ENCODE data around the gene IL3. TPM values are rescaled to one million over a fixed set of nuclear protein-coding genes. Genes with fewer than 3 reads are reported as not detected.

The IL3 gene
- total and polyA plus RNA-seq, 2 donors (not counting 1 experiment from before 2014, with no cell fraction given) = not detected

DNA sequence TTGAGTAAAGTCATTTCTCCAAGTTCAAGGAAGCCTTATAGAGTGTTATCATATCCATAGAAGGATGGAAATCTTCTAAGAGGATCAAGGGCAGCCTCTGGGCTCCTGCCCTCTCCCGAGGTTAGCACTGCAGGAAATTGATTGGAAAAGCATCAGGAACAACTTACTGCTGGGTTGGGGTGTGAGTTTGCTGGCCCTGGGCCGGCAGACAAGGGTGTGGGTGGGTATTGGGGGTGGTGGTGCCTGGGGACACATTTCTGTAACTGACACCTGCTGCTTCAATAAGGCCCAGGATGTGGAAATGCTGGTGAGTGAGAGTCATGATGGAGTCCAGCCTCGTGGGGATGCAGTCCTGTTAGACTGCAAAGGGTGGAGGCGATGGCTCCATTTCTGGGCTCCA is 18.6 kb downstream of the IL3 start:
- H2AFZ ChIP-seq (ENCODE audit: insufficient read depth, low read depth, low read length, poor library complexity, severe bottlenecking) = no peak overlapping the region
- no peaks in the 10 kb centered on the region for H3K4me1 ChIP-seq (ENCODE audit: control insufficient read depth in 2 of 2, insufficient read depth in 2 of 2, low read length in 2 of 2)
- ChIA-PET CTCF (no interaction called here), POLR2A (no interaction called here)
- no peak overlapping the region for H3K9ac ChIP-seq (ENCODE audit: low read length)
- H3K9me3 ChIP-seq (ENCODE audit: control extremely low read depth in 1 of 3, control insufficient read depth in 2 of 3, insufficient read depth in 1 of 3, low read length in 2 of 3) = no peaks in the 10 kb centered on the region
- no peaks in the 10 kb centered on the region for H3K4me1 Mint-ChIP-seq
- ATAC-seq (ENCODE audit: low read depth) (no peak), DNase-seq (no peak)
- no peaks in the 10 kb centered on the region for H3K27me3 Mint-ChIP-seq
- H3K79me2 ChIP-seq (ENCODE audit: control insufficient read depth, insufficient read depth, low read length) = no peaks in the 10 kb centered on the region
- H3K27ac ChIP-seq (ENCODE audit: low read length in 2 of 2) = no peak overlapping the region
- H3K27me3 ChIP-seq (replicated peaks in 1 of 4; ENCODE audit: control extremely low read depth in 1 of 4, control insufficient read depth in 3 of 4, insufficient read depth in 4 of 4, low read length in 3 of 4) = no peaks in the 10 kb centered on the region
- H3K4me3 ChIP-seq (ENCODE audit: control extremely low read depth in 1 of 5, extremely low read depth in 1 of 5, insufficient read depth in 1 of 5, low read depth in 2 of 5, low read length in 4 of 5) = no peak overlapping the region
- no peaks in the 10 kb centered on the region for H3K36me3 ChIP-seq (replicated peaks in 1 of 2; ENCODE audit: control extremely low read depth in 1 of 2, control insufficient read depth in 1 of 2, extremely low read depth in 1 of 2, insufficient read depth in 2 of 2, low read length in 1 of 2)
- intact Hi-C loops (cut with micrococcal nuclease) = no loop called here
- H3K4me3 Mint-ChIP-seq = no peak overlapping the region
- TF ChIP-seq CTCF (IDR thresholded peaks at IDR 0.05) (no peak), EZH2 (IDR thresholded peaks at IDR 0.05; ENCODE audit: borderline replicate concordance, insufficient read depth, low read depth, low read length, poor library complexity, severe bottlenecking) (no peak)
- no peaks in the 10 kb centered on the region for H3K9me3 Mint-ChIP-seq (ENCODE audit: insufficient read depth)
- no peak overlapping the region for H3K27ac Mint-ChIP-seq
- H4K20me1 ChIP-seq (ENCODE audit: control insufficient read depth, insufficient read depth, low read length, poor library complexity, severe bottlenecking) = no peaks in the 10 kb centered on the region
- WGBS (ENCODE audit: insufficient coverage) = 84% methylated on average over 4 of the region's 4 CpGs
- H3K4me2 ChIP-seq (replicated peaks; ENCODE audit: low read depth, low read length, poor library complexity, severe bottlenecking) = no peak overlapping the region

DNA sequence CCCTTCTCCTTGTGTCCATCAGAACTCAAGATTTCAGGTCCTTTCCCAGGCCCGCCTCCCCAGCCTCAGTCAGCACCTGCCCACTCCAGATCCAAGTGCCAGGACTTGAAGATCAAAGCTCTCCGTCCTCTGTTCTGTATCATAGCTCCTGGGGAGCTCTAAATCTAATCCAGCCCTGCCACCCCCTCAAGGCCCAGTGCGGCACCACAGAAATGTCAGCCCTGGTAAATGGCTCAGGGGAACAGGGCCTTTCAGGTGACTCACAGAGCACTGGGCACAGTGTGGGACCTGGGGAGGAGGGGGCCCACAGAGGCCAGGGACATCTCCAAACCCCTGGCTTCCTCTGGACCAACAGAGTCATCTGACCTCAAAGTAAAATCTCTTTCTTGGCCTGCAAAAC is 19.2 kb downstream of the IL3 start:
- Histone ChIP-seq H3K9ac (ENCODE audit: low read length) (no peak overlapping the region), H3K4me3 (ENCODE audit: control extremely low read depth in 1 of 5, extremely low read depth in 1 of 5, insufficient read depth in 1 of 5, low read depth in 2 of 5, low read length in 4 of 5) (no peak overlapping the region), H3K27ac (ENCODE audit: low read length in 2 of 2) (no peak overlapping the region), H3K79me2 (ENCODE audit: control insufficient read depth, insufficient read depth, low read length) (no peaks in the 10 kb centered on the region), H3K36me3 (replicated peaks in 1 of 2; ENCODE audit: control extremely low read depth in 1 of 2, control insufficient read depth in 1 of 2, extremely low read depth in 1 of 2, insufficient read depth in 2 of 2, low read length in 1 of 2) (no peaks in the 10 kb centered on the region), H3K4me1 (ENCODE audit: control insufficient read depth in 2 of 2, insufficient read depth in 2 of 2, low read length in 2 of 2) (no peaks in the 10 kb centered on the region), H4K20me1 (ENCODE audit: control insufficient read depth, insufficient read depth, low read length, poor library complexity, severe bottlenecking) (no peaks in the 10 kb centered on the region), H3K9me3 (ENCODE audit: control extremely low read depth in 1 of 3, control insufficient read depth in 2 of 3, insufficient read depth in 1 of 3, low read length in 2 of 3) (no peaks in the 10 kb centered on the region), H2AFZ (ENCODE audit: insufficient read depth, low read depth, low read length, poor library complexity, severe bottlenecking) (no peak overlapping the region), H3K27me3 (replicated peaks in 1 of 4; ENCODE audit: control extremely low read depth in 1 of 4, control insufficient read depth in 3 of 4, insufficient read depth in 4 of 4, low read length in 3 of 4) (no peaks in the 10 kb centered on the region), H3K4me2 (replicated peaks; ENCODE audit: low read depth, low read length, poor library complexity, severe bottlenecking) (no peak overlapping the region)
- WGBS (ENCODE audit: insufficient coverage) = 85% methylated on average over 3 of the region's 3 CpGs
- DNase-seq (no peak), ATAC-seq (ENCODE audit: low read depth) (no peak)
- no peaks in the 10 kb centered on the region for H3K9me3 Mint-ChIP-seq (ENCODE audit: insufficient read depth)
- no peak overlapping the region for H3K4me3 Mint-ChIP-seq
- H3K27me3 Mint-ChIP-seq = no peaks in the 10 kb centered on the region
- no peaks in the 10 kb centered on the region for H3K4me1 Mint-ChIP-seq
- CTCF ChIA-PET = interaction anchor here (1.7 kb wide), 1 partner anchor 16 kb away, joined by 6 read pairs; no protein-coding TSS in a partner anchor
- no peak overlapping the region for H3K27ac Mint-ChIP-seq
- POLR2A ChIA-PET = no interaction called here
- TF ChIP-seq CTCF (IDR thresholded peaks at IDR 0.05) = no peak
- no peak for TF ChIP-seq EZH2 (IDR thresholded peaks at IDR 0.05; ENCODE audit: borderline replicate concordance, insufficient read depth, low read depth, low read length, poor library complexity, severe bottlenecking)
- intact Hi-C loops (cut with micrococcal nuclease) = no loop called here

All from B cell (primary cell).